ENCODE results near the gene EIF3F.

GRCh38 chr11:7999795-8000194 lies 12.7 kb downstream of the EIF3F start:
- TF ChIP-seq, protein P1, sequence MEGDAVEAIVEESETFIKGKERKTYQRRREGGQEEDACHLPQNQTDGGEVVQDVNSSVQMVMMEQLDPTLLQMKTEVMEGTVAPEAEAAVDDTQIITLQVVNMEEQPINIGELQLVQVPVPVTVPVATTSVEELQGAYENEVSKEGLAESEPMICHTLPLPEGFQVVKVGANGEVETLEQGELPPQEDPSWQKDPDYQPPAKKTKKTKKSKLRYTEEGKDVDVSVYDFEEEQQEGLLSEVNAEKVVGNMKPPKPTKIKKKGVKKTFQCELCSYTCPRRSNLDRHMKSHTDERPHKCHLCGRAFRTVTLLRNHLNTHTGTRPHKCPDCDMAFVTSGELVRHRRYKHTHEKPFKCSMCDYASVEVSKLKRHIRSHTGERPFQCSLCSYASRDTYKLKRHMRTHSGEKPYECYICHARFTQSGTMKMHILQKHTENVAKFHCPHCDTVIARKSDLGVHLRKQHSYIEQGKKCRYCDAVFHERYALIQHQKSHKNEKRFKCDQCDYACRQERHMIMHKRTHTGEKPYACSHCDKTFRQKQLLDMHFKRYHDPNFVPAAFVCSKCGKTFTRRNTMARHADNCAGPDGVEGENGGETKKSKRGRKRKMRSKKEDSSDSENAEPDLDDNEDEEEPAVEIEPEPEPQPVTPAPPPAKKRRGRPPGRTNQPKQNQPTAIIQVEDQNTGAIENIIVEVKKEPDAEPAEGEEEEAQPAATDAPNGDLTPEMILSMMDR (IDR thresholded peaks at IDR 0.05): no peak
- TF ChIP-seq POLR2A (IDR thresholded peaks at IDR 0.05): no peak

Measured in stomach (tissue), 4 donors.